GM23338 (cell line): ENCODE results near the gene NEDD4. TPM values are rescaled to one million over a fixed set of nuclear protein-coding genes. Genes with fewer than 3 reads are reported as not detected.

Experiments
- ATAC-seq: fragments of 200-7000 bp; cut with Tn5 transposase; 3 replicates; pipeline ENCODE4 v1.9.1; 2020
- DNase-seq: peaks from one replicate; pipeline ENCODE4 v3.0.0-alpha.2; 2015; ENCODE audit warnings: low spot score
- H2AFZ ChIP-seq: fragments of 200-600 bp; sonication (generic); 2 replicates; pipeline ENCODE4 v1.8.0; 2016; ENCODE audit warnings: antibody characterized with exemption, mild to moderate bottlenecking, moderate library complexity
- H3F3A ChIP-seq: fragments of 200-600 bp; sonication (generic); replicated peaks from 2 replicates; pipeline ENCODE4 v1.8.0; 2017; ENCODE audit warnings: antibody characterized with exemption, mixed run types, low read depth
- H3K27ac ChIP-seq: fragments of 200-600 bp; sonication (generic); 2 replicates; pipeline ENCODE4 v1.6.1; 2016; ENCODE audit warnings: low read depth
- H3K27me3 ChIP-seq: fragments of 200-600 bp; sonication (generic); 2 replicates; pipeline ENCODE4 v1.8.0; 2016; ENCODE audit warnings: mild to moderate bottlenecking, mixed run types, moderate library complexity; ENCODE audit not compliant: insufficient read depth
- H3K36me3 ChIP-seq: fragments of 200-600 bp; sonication (generic); 2 replicates; pipeline ENCODE4 v1.8.0; 2016; ENCODE audit warnings: mild to moderate bottlenecking; ENCODE audit not compliant: insufficient read depth
- H3K4me1 ChIP-seq: fragments of 200-600 bp; sonication (generic); 2 replicates; pipeline ENCODE4 v1.8.0; 2016; ENCODE audit warnings: mild to moderate bottlenecking, moderate library complexity; ENCODE audit not compliant: insufficient read depth
- H3K4me2 ChIP-seq: fragments of 200-600 bp; sonication (generic); 2 replicates; pipeline ENCODE4 v1.7.1; 2017; ENCODE audit warnings: mixed run types
- H3K4me3 ChIP-seq: fragments of 200-600 bp; sonication (generic); 2 replicates; pipeline ENCODE4 v1.6.1; 2016; ENCODE audit warnings: mixed run types
- H3K79me2 ChIP-seq: fragments of 200-600 bp; sonication (generic); replicated peaks from 2 replicates; pipeline ENCODE4 v1.8.0; 2017; ENCODE audit warnings: mild to moderate bottlenecking; ENCODE audit not compliant: insufficient read depth
- H3K9me2 ChIP-seq: fragments of 200-600 bp; sonication (generic); 2 replicates; pipeline ENCODE4 v1.8.0; 2017; ENCODE audit not compliant: insufficient read depth
- H4K20me1 ChIP-seq: fragments of 200-600 bp; sonication (generic); replicated peaks from 2 replicates; pipeline ENCODE4 v1.8.0; 2017; ENCODE audit warnings: mild to moderate bottlenecking; ENCODE audit not compliant: insufficient read depth
- H3K27ac Mint-ChIP-seq: 2 replicates; pipeline ENCODE4 v1.8.0; 2020; ENCODE audit warnings: inconsistent platforms, mild to moderate bottlenecking, moderate library complexity, mixed read lengths
- H3K27me3 Mint-ChIP-seq: 3 replicates; pipeline ENCODE4 v1.8.0; 2022; ENCODE audit warnings: low read depth, mild to moderate bottlenecking, moderate library complexity, mixed read lengths, inconsistent platforms; ENCODE audit not compliant: insufficient read depth, poor library complexity
- H3K36me3 Mint-ChIP-seq: 3 replicates; pipeline ENCODE4 v1.8.0; 2021; ENCODE audit warnings: low read depth, mild to moderate bottlenecking, inconsistent platforms, moderate library complexity, mixed read lengths
- H3K4me1 Mint-ChIP-seq: 3 replicates; pipeline ENCODE4 v1.8.0; 2020; ENCODE audit warnings: mild to moderate bottlenecking, inconsistent platforms, mixed read lengths
- H3K4me3 Mint-ChIP-seq: 3 replicates; pipeline ENCODE4 v1.8.0; 2021; ENCODE audit warnings: moderate library complexity, mild to moderate bottlenecking, inconsistent platforms, mixed read lengths
- H3K9me3 Mint-ChIP-seq: 3 replicates; pipeline ENCODE4 v1.8.0; 2020; ENCODE audit warnings: moderate library complexity, mild to moderate bottlenecking, inconsistent platforms, mixed read lengths
- CREB1 ChIP-seq: fragments of 250-450 bp; sonication (Bioruptor Pico); IDR thresholded peaks from 2 replicates; pipeline ENCODE4 v1.5.0; 2020; ENCODE audit warnings: low read depth, mild to moderate bottlenecking, moderate library complexity
- JUNB ChIP-seq: IDR thresholded peaks from one replicate; pipeline ENCODE4 v1.6.1; 2016; ENCODE audit warnings: antibody characterized with exemption; ENCODE audit not compliant: unreplicated experiment
- NANOG ChIP-seq: IDR thresholded peaks from 2 replicates; pipeline ENCODE4 v1.6.1; 2016; ENCODE audit warnings: antibody characterized with exemption, borderline replicate concordance
- STAT1 ChIP-seq: IDR thresholded peaks from one replicate; pipeline ENCODE4 v1.6.1; 2016; ENCODE audit warnings: antibody characterized with exemption; ENCODE audit not compliant: unreplicated experiment
- ZNF331 ChIP-seq: fragments of 250-450 bp; sonication (Bioruptor Pico); IDR thresholded peaks from 2 replicates; pipeline ENCODE4 v1.5.0; 2020; ENCODE audit warnings: low read depth, mild to moderate bottlenecking, moderate library complexity
- polyA plus RNA-seq: library from polyadenylated mRNA; unstranded; fragments of >200 nt; fragmentation: Nextera tagmentation; extraction: Ambion mirVana; gene quantifications from 2 replicates; pipeline ENCODE4 v1.2.1, GENCODE V29; 2016
- total RNA-seq: library from RNA; depleted of rRNA; stranded (reverse); fragments of >200 nt; shearing (Covaris generic); gene quantifications from 2 replicates; pipeline ENCODE4 v1.2.3, GENCODE V29; 2014
- TF ChIP-seq, protein P1 (sequence below): fragments of 250-450 bp; sonication (Bioruptor Pico); IDR thresholded peaks from 2 replicates; pipeline ENCODE4 v1.5.0; 2020; ENCODE audit warnings: mild to moderate bottlenecking, moderate library complexity

The NEDD4 gene
- total and polyA plus RNA-seq, 2 experiments from 2014 or later, result 2.1 to 7.2 TPM

DNA sequence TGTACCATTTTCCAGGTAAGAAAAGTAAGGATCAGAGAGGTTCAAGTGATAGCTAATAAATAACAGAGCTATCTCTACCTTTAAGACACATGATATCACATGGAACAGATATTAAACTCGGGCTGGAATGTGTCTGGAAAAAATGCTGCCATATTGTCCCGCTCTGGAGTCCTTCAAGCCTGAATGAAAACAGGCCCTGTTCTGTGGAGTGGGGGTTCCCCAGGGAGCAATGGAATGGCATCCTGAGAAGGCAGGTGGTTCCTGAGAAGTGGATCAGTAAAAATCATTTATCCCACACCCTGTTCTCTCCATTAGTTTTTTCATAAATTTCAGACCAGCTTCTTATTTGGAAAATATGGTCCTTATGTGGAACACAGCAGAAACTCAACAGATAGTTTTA, 193.2 kb downstream of the NEDD4 start (continued):
- TF ChIP-seq, protein P1, sequence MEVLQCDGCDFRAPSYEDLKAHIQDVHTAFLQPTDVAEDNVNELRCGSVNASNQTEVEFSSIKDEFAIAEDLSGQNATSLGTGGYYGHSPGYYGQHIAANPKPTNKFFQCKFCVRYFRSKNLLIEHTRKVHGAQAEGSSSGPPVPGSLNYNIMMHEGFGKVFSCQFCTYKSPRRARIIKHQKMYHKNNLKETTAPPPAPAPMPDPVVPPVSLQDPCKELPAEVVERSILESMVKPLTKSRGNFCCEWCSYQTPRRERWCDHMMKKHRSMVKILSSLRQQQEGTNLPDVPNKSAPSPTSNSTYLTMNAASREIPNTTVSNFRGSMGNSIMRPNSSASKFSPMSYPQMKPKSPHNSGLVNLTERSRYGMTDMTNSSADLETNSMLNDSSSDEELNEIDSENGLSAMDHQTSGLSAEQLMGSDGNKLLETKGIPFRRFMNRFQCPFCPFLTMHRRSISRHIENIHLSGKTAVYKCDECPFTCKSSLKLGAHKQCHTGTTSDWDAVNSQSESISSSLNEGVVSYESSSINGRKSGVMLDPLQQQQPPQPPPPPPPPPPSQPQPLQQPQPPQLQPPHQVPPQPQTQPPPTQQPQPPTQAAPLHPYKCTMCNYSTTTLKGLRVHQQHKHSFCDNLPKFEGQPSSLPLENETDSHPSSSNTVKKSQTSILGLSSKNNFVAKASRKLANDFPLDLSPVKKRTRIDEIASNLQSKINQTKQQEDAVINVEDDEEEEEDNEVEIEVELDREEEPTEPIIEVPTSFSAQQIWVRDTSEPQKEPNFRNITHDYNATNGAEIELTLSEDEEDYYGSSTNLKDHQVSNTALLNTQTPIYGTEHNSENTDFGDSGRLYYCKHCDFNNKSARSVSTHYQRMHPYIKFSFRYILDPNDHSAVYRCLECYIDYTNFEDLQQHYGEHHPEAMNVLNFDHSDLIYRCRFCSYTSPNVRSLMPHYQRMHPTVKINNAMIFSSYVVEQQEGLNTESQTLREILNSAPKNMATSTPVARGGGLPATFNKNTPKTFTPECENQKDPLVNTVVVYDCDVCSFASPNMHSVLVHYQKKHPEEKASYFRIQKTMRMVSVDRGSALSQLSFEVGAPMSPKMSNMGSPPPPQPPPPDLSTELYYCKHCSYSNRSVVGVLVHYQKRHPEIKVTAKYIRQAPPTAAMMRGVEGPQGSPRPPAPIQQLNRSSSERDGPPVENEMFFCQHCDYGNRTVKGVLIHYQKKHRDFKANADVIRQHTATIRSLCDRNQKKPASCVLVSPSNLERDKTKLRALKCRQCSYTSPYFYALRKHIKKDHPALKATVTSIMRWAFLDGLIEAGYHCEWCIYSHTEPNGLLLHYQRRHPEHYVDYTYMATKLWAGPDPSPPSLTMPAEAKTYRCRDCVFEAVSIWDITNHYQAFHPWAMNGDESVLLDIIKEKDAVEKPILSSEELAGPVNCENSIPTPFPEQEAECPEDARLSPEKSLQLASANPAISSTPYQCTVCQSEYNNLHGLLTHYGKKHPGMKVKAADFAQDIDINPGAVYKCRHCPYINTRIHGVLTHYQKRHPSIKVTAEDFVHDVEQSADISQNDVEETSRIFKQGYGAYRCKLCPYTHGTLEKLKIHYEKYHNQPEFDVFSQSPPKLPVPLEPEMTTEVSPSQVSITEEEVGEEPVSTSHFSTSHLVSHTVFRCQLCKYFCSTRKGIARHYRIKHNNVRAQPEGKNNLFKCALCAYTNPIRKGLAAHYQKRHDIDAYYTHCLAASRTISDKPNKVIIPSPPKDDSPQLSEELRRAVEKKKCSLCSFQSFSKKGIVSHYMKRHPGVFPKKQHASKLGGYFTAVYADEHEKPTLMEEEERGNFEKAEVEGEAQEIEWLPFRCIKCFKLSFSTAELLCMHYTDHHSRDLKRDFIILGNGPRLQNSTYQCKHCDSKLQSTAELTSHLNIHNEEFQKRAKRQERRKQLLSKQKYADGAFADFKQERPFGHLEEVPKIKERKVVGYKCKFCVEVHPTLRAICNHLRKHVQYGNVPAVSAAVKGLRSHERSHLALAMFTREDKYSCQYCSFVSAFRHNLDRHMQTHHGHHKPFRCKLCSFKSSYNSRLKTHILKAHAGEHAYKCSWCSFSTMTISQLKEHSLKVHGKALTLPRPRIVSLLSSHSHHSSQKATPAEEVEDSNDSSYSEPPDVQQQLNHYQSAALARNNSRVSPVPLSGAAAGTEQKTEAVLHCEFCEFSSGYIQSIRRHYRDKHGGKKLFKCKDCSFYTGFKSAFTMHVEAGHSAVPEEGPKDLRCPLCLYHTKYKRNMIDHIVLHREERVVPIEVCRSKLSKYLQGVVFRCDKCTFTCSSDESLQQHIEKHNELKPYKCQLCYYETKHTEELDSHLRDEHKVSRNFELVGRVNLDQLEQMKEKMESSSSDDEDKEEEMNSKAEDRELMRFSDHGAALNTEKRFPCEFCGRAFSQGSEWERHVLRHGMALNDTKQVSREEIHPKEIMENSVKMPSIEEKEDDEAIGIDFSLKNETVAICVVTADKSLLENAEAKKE (CRISPR knock-in tag), result no peak
- TF ChIP-seq JUNB (no peak), CREB1 (no peak)

DNA sequence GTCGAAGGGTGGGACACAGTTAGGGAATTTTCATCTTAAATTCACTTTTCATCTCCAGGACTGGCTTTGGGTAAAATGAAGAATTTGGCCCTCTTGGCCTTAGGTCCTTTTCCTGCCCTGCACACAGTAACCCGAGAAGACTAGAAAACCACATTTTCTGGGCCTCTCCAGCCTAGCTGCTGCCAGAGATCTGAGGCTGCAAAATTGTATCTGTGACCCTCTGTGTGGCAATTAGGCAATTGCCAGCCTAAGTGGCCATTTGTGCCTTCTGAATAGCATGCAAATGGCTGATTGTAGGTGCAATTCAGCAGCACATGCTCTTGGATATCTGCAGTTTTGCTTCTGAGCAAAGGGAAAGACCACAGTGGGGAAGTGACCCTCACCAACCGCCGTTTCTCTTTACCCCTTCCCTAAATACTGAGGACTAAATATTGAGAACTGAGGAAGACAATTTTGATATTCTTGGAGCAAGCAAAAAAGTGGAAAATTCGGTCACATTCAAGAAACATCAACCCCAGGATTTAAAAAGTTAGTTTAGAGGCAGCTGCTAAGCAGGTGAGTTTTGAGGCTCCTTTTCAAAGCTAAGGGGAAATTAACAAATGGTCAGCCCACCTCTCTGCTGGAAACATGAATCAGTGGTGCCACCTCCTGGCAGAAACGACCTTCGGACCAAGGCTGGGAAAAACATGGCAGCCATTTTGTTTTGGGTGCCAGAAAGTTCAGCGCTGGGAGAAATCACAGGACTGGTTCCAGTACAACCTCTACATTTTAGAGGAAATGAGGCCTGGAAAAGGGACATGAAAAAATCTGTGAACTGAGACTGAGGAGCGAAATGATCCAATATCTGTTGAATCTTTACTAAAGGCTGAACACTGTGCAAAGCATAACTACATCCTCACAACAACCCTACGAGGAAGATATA, 193.9 kb downstream of the NEDD4 start:
- H3K4me2 ChIP-seq, result peak overlapping the region; percentile 53
- peaks cover 5% of the 10 kb centered on the region for H3K27me3 Mint-ChIP-seq
- H3K27me3 ChIP-seq, result no peaks in the 10 kb centered on the region
- H3K79me2 ChIP-seq, result no peaks in the 10 kb centered on the region
- no peaks in the 10 kb centered on the region for H3F3A ChIP-seq
- H2AFZ ChIP-seq, result peak overlapping the region; percentile 98
- H3K27ac Mint-ChIP-seq, result no peak overlapping the region
- no peaks in the 10 kb centered on the region for H3K36me3 Mint-ChIP-seq
- peaks cover 13% of the 10 kb centered on the region for H3K4me1 Mint-ChIP-seq
- H3K4me3 Mint-ChIP-seq, result no peak overlapping the region; the same call in 2 of the 3 replicates
- H3K4me3 ChIP-seq, result no peak overlapping the region
- no peaks in the 10 kb centered on the region for H4K20me1 ChIP-seq
- peaks cover 3% of the 10 kb centered on the region; the same call in 2 of the 3 replicates for H3K9me3 Mint-ChIP-seq
- no peaks in the 10 kb centered on the region for H3K36me3 ChIP-seq
- H3K9me2 ChIP-seq, result no peaks in the 10 kb centered on the region
- peak; percentile 88 for ATAC-seq
- DNase-seq, result peak; percentile 90
- no peak overlapping the region for H3K27ac ChIP-seq
- peaks cover 10% of the 10 kb centered on the region; the same call in 1 of the 2 replicates for H3K4me1 ChIP-seq
- TF ChIP-seq, protein P1 (CRISPR knock-in tag), result no peak
- TF ChIP-seq NANOG (0 out of 2 replicates have a peak, but pooled peaks have one; percentile 5), STAT1 (no peak), ZNF331 (no peak), CREB1 (0 out of 2 replicates have a peak, but pooled peaks have one; percentile 25)
